ENCODE measurements around the gene MAPK8.

DNA sequence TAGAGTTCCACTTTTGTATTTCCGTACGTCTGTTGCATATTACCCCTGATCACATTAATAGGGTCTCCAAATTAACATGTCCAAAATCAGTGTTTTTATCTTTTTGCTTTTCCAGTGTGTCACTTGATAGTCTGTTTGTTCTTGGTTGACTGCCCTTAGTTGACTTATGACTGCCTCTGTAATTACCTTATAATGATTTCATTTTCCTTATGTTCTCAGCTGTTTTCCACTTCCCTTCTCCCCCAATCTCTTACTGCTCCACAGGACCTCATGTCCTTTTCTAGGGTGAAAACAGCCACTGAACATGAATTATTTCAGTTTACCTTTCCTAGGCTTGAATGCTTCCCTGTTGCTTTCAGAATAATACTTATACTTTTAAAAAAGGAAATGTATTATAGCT lies 54.7 kb downstream of the MAPK8 start:
- TF ChIP-seq, protein P1, sequence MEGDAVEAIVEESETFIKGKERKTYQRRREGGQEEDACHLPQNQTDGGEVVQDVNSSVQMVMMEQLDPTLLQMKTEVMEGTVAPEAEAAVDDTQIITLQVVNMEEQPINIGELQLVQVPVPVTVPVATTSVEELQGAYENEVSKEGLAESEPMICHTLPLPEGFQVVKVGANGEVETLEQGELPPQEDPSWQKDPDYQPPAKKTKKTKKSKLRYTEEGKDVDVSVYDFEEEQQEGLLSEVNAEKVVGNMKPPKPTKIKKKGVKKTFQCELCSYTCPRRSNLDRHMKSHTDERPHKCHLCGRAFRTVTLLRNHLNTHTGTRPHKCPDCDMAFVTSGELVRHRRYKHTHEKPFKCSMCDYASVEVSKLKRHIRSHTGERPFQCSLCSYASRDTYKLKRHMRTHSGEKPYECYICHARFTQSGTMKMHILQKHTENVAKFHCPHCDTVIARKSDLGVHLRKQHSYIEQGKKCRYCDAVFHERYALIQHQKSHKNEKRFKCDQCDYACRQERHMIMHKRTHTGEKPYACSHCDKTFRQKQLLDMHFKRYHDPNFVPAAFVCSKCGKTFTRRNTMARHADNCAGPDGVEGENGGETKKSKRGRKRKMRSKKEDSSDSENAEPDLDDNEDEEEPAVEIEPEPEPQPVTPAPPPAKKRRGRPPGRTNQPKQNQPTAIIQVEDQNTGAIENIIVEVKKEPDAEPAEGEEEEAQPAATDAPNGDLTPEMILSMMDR (IDR thresholded peaks at IDR 0.05 in 8 of 11, conservative IDR thresholded peaks at IDR 0.05 in 3 of 11) = no peak
- TF ChIP-seq POLR2AphosphoS5 (IDR thresholded peaks at IDR 0.05) = no peak
